HUES48 (cell line): ENCODE data around the gene ENTPD8.

Source experiments
- H3K27ac ChIP-seq: one replicate; pipeline ENCODE4 v1.7.0; 2013; ENCODE audit warnings: low read depth, low read length, inconsistent platforms
- H3K27me3 ChIP-seq: 2 replicates; pipeline ENCODE4 v1.6.1; 2013; ENCODE audit warnings: mild to moderate bottlenecking, low read length; ENCODE audit not compliant: control insufficient read depth, insufficient read depth
- H3K36me3 ChIP-seq: 2 replicates; pipeline ENCODE4 v1.6.1; 2013; ENCODE audit warnings: low read length; ENCODE audit not compliant: control insufficient read depth, insufficient read depth
- H3K4me1 ChIP-seq: 2 replicates; pipeline ENCODE4 v1.6.1; 2013; ENCODE audit warnings: mild to moderate bottlenecking, low read length; ENCODE audit not compliant: control insufficient read depth, insufficient read depth
- H3K4me3 ChIP-seq: 2 replicates; pipeline ENCODE4 v1.5.1; 2013; ENCODE audit warnings: mild to moderate bottlenecking, low read depth, low read length
- H3K9ac ChIP-seq: 2 replicates; pipeline ENCODE4 v1.6.1; 2013; ENCODE audit warnings: mild to moderate bottlenecking, low read depth, low read length, moderate library complexity
- H3K9me3 ChIP-seq: 2 replicates; pipeline ENCODE4 v1.6.1; 2013; ENCODE audit warnings: low read length; ENCODE audit not compliant: control insufficient read depth, insufficient read depth

The ENTPD8 gene

GRCh38 chr9:137441289-137441934, at the start of gene ENTPD8:
Gene ENTPD8, minus strand, starts transcription at chr9:137441357. Its CDS starts 3,072 bp downstream, at chr9:137438285.
- Histone ChIP-seq H3K36me3 (no peaks in the 10 kb centered on the region), H3K4me3 (peak within 1 kb of the TSS; percentile 61), H3K9ac (no peak within 1 kb of the TSS), H3K9me3 (no peaks in the 10 kb centered on the region), H3K27ac (no peak within 1 kb of the TSS), H3K27me3 (no peaks in the 10 kb centered on the region), H3K4me1 (no peaks in the 10 kb centered on the region)

DNA sequence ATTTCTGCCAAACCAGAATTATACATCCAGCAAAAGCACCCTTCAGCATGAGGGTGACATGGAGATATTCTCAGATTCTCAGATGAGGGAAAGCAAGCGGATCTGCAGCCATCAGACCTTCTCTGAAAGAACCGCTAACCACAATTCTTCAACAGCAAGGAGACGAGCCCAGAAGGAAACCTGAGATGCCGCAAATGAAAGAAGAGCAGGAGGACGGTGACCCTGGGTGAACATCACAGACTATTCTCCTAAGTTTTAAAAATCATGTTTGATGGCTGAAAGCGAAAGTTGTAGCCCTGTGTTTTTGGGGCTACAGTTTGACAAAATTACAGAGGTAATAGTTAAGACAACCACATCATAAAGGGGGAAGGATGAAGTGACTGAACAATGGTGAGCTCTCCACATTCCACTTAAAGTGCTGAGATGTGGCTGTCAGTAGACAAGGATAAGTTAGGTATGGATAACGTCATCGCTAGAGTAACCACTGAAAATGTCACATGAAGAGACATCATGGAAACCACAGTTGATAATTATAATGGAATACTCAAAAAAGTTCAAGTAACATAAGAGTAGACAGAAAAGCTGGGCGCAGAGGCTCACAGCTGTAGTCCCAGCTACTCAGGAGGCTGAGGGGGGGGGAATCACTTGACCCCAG, 49.5 kb upstream of the ENTPD8 start:
- no peak overlapping the region for H3K27ac ChIP-seq
- no peaks in the 10 kb centered on the region for H3K27me3 ChIP-seq
- no peaks in the 10 kb centered on the region for H3K4me1 ChIP-seq
- no peaks in the 10 kb centered on the region for H3K36me3 ChIP-seq
- no peaks in the 10 kb centered on the region for H3K9me3 ChIP-seq
- H3K4me3 ChIP-seq = no peak overlapping the region
- H3K9ac ChIP-seq = no peak overlapping the region

GRCh38 chr9:137488906-137489305, 47.7 kb upstream of the ENTPD8 start:
- H3K4me1 ChIP-seq = no peaks in the 10 kb centered on the region
- no peak overlapping the region for H3K4me3 ChIP-seq
- no peaks in the 10 kb centered on the region for H3K9me3 ChIP-seq
- H3K27ac ChIP-seq = no peak overlapping the region
- no peaks in the 10 kb centered on the region for H3K27me3 ChIP-seq
- H3K9ac ChIP-seq = no peak overlapping the region
- H3K36me3 ChIP-seq = no peaks in the 10 kb centered on the region

DNA sequence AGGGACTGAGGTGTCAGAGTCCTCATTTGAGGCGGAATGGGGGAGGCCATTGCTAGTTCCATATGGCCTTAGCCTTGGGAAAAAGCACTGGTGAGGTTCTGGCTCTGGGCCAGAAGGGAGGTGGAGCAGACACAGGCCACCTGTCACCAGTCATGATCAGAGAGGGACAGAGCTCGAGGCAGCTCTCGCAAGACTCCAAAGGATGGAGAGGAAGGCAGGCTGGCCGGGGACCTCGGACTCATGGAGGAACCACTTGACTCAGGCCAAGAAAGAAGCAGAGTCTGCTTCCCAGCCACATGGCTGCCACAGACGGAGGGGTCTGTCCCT, 47.1 kb upstream of the ENTPD8 start:
- Histone ChIP-seq H3K4me1 (no peaks in the 10 kb centered on the region), H3K9me3 (no peaks in the 10 kb centered on the region), H3K36me3 (no peaks in the 10 kb centered on the region), H3K27me3 (no peaks in the 10 kb centered on the region), H3K4me3 (no peak overlapping the region), H3K9ac (no peak overlapping the region), H3K27ac (no peak overlapping the region)

GRCh38 chr9:137487454-137488326, 46.5 kb upstream of the ENTPD8 start:
- H3K27ac ChIP-seq = no peak overlapping the region
- no peaks in the 10 kb centered on the region for H3K36me3 ChIP-seq
- H3K27me3 ChIP-seq = no peaks in the 10 kb centered on the region
- H3K9ac ChIP-seq = no peak overlapping the region
- no peak overlapping the region for H3K4me3 ChIP-seq
- H3K9me3 ChIP-seq = no peaks in the 10 kb centered on the region
- no peaks in the 10 kb centered on the region for H3K4me1 ChIP-seq

GRCh38 chr9:137486545-137487453, 45.6 kb upstream of the ENTPD8 start:
- H3K27ac ChIP-seq = no peak overlapping the region
- H3K4me3 ChIP-seq = no peak overlapping the region
- no peaks in the 10 kb centered on the region for H3K27me3 ChIP-seq
- H3K36me3 ChIP-seq = no peaks in the 10 kb centered on the region
- H3K9me3 ChIP-seq = no peaks in the 10 kb centered on the region
- H3K9ac ChIP-seq = no peak overlapping the region
- no peaks in the 10 kb centered on the region for H3K4me1 ChIP-seq

DNA sequence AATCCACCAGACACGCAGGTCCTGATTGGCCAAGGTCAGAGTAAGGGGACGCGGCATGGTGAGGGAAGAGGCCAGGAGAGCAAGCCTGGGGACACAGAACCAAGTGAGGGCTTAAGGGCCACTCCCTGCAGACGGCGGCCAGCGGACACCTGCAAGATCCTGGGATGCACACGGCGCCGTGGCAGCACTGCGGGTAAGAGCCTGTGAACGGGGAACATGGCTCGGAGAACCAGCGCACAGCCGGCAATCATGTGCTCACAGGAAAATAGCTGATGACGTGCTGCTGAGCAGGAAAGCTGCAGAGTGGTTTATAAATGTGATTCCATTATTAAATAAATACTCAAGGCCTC, 45.0 kb upstream of the ENTPD8 start:
- no peak overlapping the region for H3K9ac ChIP-seq
- H3K4me3 ChIP-seq = no peak overlapping the region
- no peaks in the 10 kb centered on the region for H3K4me1 ChIP-seq
- H3K9me3 ChIP-seq = no peaks in the 10 kb centered on the region
- H3K27ac ChIP-seq = no peak overlapping the region
- H3K36me3 ChIP-seq = no peaks in the 10 kb centered on the region
- H3K27me3 ChIP-seq = no peaks in the 10 kb centered on the region

DNA sequence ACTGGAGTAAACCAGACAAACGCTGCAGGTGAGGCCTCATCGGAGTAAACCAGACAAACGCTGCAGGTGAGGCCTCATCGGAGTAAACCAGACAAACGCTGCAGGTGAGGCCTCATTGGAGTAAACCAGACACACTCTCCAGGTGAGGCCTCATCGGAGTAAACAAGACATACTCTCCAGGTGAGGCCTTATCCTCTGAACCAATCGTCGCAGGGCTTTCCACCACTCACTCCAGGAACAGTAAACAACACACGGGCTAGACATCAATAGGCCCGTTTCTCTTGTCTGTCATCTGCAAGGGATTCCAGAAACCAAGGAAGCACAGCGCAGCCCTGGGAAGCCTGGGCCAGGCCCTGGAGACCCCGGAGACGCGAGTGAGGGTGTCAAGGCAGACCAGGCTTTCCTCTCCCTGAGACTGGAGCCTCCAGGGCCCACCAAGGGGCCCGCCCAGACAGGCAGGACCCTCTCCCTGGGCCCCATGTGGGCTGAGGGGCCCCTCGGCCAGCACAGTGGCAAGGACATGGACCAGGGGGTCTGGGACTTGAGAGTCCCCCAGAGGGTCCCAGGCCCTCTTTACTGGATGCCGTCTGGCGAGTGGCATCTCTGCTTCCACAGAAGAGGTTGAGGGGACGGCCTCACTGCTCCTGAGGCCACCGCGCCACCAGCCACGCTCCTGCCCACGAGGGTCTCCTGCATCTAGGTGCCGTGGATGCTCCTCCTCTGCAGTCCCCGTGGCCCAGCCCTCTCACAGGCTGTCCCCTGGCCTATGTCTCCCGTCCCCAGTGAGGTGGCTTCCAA, 44.4 kb upstream of the ENTPD8 start:
- H3K27me3 ChIP-seq = no peaks in the 10 kb centered on the region
- no peaks in the 10 kb centered on the region for H3K9me3 ChIP-seq
- H3K4me1 ChIP-seq = no peaks in the 10 kb centered on the region
- H3K4me3 ChIP-seq = no peak overlapping the region
- H3K27ac ChIP-seq = no peak overlapping the region
- H3K9ac ChIP-seq = no peak overlapping the region
- no peaks in the 10 kb centered on the region for H3K36me3 ChIP-seq

- H3K4me3 ChIP-seq = no peak overlapping the region
- H3K27ac ChIP-seq = no peak overlapping the region
- H3K27me3 ChIP-seq = no peaks in the 10 kb centered on the region
- no peaks in the 10 kb centered on the region for H3K36me3 ChIP-seq
- H3K9me3 ChIP-seq = no peaks in the 10 kb centered on the region
- H3K9ac ChIP-seq = no peak overlapping the region
- H3K4me1 ChIP-seq = no peaks in the 10 kb centered on the region
These were observed 43.6 kb upstream of the ENTPD8 start for GRCh38 chr9:137484551-137485315.
